ENCODE measurements around the gene ANKS3. TPM values are rescaled to one million over a fixed set of nuclear protein-coding genes. Genes with fewer than 3 reads are reported as not detected.

Gene ANKS3
- total and polyA plus RNA-seq, 7 donors = 3.9 to 30.7 (median 20.8) TPM

- no peak overlapping the region for H3K27ac ChIP-seq
- no peaks in the 10 kb centered on the region for H3K9me3 ChIP-seq
- peaks cover 0 to 68% (median 7%) of the 10 kb centered on the region in 4 donors for H3K36me3 ChIP-seq
- 89 to 96% methylated on average over 2 of the region's 2 CpGs for WGBS, 2 donors
- TF ChIP-seq EP300 (IDR thresholded peaks at IDR 0.05) (no peak), CTCF (IDR thresholded peaks at IDR 0.05) (no peak), POLR2A (IDR thresholded peaks at IDR 0.05) (no peak), POLR2AphosphoS5 (IDR thresholded peaks at IDR 0.05) (no peak)
- no peak overlapping the region for H3K4me3 ChIP-seq
- H3K27me3 ChIP-seq = no peaks in the 10 kb centered on the region
- intact Hi-C loops (cut with DNase I) = no loop called here
- no peak for DNase-seq
- H3K4me1 ChIP-seq = no peaks in the 10 kb centered on the region
Observed at GRCh38 chr16:4714996-4715395, 19.1 kb downstream of the ANKS3 start.

- Histone ChIP-seq H3K36me3 (peaks cover 0 to 70% (median 8%) of the 10 kb centered on the region in 4 donors), H3K9me3 (no peaks in the 10 kb centered on the region), H3K27ac (no peak overlapping the region), H3K4me1 (no peaks in the 10 kb centered on the region), H3K4me3 (no peak overlapping the region), H3K27me3 (no peaks in the 10 kb centered on the region)
- TF ChIP-seq POLR2AphosphoS5 (IDR thresholded peaks at IDR 0.05) (no peak), POLR2A (IDR thresholded peaks at IDR 0.05) (no peak), CTCF (IDR thresholded peaks at IDR 0.05) (no peak), EP300 (IDR thresholded peaks at IDR 0.05) (no peak)
- intact Hi-C loops (cut with DNase I) = no loop called here
- DNase-seq = no peak
- 92 to 94% methylated on average over 18 of the region's 18 CpGs for WGBS, 2 donors
Observed at GRCh38 chr16:4713663-4714501, 20.2 kb downstream of the ANKS3 start.

DNA sequence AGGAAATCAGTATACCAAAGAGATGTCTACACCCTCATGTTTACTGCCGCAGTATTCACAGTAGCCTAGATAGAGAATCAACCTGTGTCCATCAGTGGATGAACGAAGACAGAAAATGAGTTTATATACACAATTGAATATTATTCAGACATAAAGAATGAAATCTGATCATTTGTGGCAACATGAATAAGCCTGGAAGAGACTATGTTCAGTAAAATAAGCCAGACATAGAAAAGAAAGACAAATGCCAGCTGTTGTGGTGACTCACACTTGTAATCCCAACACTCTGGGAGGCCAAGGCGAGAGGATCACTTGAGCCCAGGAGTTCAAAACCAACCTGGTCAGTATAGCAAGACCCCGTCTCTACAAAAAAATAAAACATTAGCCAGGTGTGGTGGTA, 24.6 kb downstream of the ANKS3 start:
- intact Hi-C loops (cut with DNase I) = no loop called here
- WGBS, 2 donors = 94 to 95% methylated on average over 4 of the region's 4 CpGs

DNA sequence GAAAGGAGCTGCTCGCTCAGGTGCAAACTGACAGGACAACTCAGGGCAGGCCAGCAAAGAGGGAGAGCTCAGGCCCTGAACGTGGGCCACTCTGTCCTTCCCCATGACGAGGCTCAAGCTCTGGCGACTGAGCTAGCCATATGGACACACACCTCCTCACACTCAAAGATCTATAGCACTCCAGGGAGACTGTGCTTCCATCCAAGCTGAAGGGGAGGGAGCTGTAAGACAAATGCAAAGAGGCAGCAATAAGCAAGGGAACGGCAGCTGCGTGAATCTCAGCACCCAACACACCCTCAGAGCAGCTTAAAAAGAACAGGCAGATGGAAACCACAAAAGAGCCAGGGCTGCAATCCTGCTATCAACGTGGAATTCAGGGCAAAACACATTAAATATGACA, 27.2 kb downstream of the ANKS3 start:
- Histone ChIP-seq H3K9me3 (no peaks in the 10 kb centered on the region), H3K27me3 (no peaks in the 10 kb centered on the region), H3K4me1 (no peaks in the 10 kb centered on the region), H3K27ac (no peak overlapping the region), H3K4me3 (no peak overlapping the region), H3K36me3 (peaks cover 13 to 74% (median 26%) of the 10 kb centered on the region in 4 donors)
- 89 to 94% methylated on average over 7 of the region's 7 CpGs for WGBS, 2 donors
- intact Hi-C loops (cut with DNase I) = no loop called here
- no peak for DNase-seq
- no peak for TF ChIP-seq CTCF (IDR thresholded peaks at IDR 0.05)
- no peak for TF ChIP-seq POLR2A (IDR thresholded peaks at IDR 0.05)
- no peak for TF ChIP-seq POLR2AphosphoS5 (IDR thresholded peaks at IDR 0.05)
- no peak for TF ChIP-seq EP300 (IDR thresholded peaks at IDR 0.05)

More for the DNA sequence above, 24.6 kb downstream of the ANKS3 start:
- Histone ChIP-seq H3K4me1 (no peaks in the 10 kb centered on the region), H3K4me3 (no peak overlapping the region), H3K36me3 (peaks cover 5 to 71% (median 19%) of the 10 kb centered on the region in 4 donors), H3K27ac (no peak overlapping the region), H3K27me3 (no peaks in the 10 kb centered on the region), H3K9me3 (no peaks in the 10 kb centered on the region)
- no peak for DNase-seq
- TF ChIP-seq EP300 (IDR thresholded peaks at IDR 0.05) (no peak), POLR2AphosphoS5 (IDR thresholded peaks at IDR 0.05) (no peak), POLR2A (IDR thresholded peaks at IDR 0.05) (no peak), CTCF (IDR thresholded peaks at IDR 0.05) (no peak)
